ENCODE results near the gene SSTR3. TPM values are rescaled to one million over a fixed set of nuclear protein-coding genes. Genes with fewer than 3 reads are reported as not detected.

The SSTR3 gene
- total RNA-seq, 1 donor from 2014 or later, result 0.69 TPM

DNA sequence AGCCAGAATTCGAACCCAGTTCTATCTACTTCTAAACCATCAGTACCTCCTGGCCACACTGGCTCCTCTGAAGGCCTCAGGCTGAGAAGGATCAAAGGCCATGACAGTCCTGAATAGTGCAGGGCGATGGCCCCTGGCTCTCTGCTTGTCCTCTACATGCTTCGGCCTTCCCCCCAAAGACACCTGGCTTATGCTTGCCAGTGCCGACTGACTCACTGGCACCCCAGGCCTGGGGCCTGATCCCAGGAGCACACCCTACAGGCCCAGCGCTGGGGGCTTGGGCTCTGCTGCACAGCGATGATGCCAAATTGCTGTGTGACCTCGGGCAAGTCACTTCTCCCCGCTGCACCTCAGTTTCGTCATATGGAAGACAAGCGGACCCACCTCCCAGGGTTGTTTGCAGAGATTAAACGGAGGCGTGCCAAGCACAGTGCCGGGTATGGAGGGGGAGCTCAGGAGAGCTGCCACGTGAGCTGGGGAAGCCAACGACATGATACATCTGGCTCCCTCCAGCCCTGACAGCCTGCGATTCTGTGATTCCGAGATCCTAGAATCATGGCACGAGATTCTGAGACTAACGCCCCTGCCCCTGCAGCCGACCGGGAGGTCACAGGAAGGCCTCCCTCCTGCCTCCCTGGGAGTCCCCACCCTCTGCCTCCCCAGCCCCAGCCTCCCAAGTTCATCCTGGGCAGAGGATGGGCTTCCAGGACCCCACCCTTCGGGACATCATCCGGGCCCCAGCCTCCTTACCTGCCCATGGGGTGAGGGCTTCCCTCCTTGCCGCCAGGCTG, 1.0 kb downstream of the SSTR3 start:
- H3K4me3 Mint-ChIP-seq, result no peak overlapping the region
- no peak for DNase-seq (ENCODE audit: low spot score in 2 of 2, unreplicated experiment in 2 of 2)

DNA sequence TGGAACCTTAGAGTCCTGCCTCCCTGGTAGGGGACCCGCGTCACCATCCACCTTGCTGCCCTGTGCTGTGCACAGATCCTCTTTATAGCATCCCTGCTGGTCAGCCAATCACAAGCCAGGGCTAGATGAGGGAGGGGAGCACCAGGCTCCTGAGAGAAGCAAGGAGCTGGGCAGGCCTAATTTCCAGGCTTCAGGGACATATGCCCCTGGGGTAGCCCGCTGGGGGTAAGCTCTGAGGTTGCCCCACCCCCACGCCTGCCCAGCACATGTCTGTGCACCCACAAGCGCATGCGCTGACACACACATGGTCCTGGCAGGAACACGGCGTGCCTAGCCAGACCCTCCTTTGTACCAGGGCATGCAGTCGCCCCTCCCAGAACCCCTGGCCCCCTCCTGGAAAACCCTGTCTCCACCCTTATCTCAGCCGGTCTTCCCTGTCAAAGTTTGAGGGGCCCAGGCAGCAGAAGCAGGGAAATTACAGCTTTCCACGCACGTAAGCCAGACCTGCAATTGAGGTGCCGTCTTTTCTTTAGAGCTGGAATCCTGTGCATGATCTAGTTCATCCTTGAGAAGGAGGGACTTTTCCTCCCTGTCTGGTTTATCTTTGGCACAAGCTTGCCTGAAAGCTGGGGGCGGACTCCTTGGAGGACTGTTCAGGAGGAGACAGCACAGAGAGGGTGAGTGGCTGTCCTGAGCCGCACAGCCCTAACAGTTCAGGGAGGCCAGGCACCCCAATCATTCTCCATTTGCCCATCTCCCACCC, 2.1 kb downstream of the SSTR3 start:
- H3K27ac Mint-ChIP-seq, result peak overlapping the region; percentile 61

More for the DNA sequence above, 1.0 kb downstream of the SSTR3 start:
- Mint-ChIP-seq H3K4me1 (peaks cover 48% of the 10 kb centered on the region), H3K9me3 (no peaks in the 10 kb centered on the region), H3K27me3 (ENCODE audit: low read depth) (peaks cover 1% of the 10 kb centered on the region), H3K27ac (no peak overlapping the region), H3K36me3 (no peaks in the 10 kb centered on the region)
- TF ChIP-seq, protein P1, sequence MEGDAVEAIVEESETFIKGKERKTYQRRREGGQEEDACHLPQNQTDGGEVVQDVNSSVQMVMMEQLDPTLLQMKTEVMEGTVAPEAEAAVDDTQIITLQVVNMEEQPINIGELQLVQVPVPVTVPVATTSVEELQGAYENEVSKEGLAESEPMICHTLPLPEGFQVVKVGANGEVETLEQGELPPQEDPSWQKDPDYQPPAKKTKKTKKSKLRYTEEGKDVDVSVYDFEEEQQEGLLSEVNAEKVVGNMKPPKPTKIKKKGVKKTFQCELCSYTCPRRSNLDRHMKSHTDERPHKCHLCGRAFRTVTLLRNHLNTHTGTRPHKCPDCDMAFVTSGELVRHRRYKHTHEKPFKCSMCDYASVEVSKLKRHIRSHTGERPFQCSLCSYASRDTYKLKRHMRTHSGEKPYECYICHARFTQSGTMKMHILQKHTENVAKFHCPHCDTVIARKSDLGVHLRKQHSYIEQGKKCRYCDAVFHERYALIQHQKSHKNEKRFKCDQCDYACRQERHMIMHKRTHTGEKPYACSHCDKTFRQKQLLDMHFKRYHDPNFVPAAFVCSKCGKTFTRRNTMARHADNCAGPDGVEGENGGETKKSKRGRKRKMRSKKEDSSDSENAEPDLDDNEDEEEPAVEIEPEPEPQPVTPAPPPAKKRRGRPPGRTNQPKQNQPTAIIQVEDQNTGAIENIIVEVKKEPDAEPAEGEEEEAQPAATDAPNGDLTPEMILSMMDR (IDR thresholded peaks at IDR 0.05; ENCODE audit: unreplicated experiment), result no peak

DNA sequence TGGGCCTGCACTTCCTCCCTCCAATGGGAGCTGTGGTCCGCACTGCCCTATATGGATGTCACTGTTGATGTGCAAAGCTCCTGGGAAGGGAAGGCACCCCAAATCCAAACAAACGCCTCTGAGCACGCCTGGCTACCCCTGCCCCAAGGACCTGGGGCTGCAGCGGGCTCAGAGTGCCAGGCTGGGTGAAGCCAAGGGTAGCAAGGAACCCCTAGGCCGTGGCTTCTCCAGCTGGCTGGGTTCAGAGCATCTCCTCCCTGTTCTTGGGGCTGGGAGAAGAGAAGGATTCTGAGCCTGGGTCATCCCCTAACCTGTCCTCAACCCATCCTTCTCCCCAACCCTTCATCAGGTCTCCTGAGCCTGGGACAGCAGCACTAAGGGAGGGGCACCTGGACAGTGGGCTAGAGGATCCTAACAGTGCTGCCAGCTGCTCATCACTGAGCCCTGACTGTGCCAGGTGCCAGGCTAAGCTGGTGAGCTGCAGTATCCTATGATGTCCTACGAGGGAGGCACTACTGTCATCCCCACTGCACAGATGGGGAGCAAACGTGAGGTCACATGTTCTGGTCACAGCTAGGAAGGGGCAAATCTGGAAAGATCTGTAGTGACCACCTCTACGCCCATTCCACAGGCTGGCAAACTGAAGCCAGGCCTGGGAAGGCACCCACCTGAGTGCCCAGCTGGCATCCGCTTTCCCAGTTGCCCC, 3.0 kb downstream of the SSTR3 start:
- Mint-ChIP-seq H3K4me3 (no peak overlapping the region), H3K9me3 (no peaks in the 10 kb centered on the region), H3K4me1 (peaks cover 40% of the 10 kb centered on the region), H3K36me3 (no peaks in the 10 kb centered on the region), H3K27ac (peak overlapping the region; percentile 25), H3K27me3 (ENCODE audit: low read depth) (peaks cover 1% of the 10 kb centered on the region)
- DNase-seq (ENCODE audit: low spot score in 2 of 2, unreplicated experiment in 2 of 2), result no peak
- TF ChIP-seq, protein P1 (IDR thresholded peaks at IDR 0.05; ENCODE audit: unreplicated experiment), result no peak

More for the DNA sequence above, 2.1 kb downstream of the SSTR3 start:
- Mint-ChIP-seq H3K4me3 (no peak overlapping the region), H3K4me1 (peaks cover 48% of the 10 kb centered on the region), H3K9me3 (no peaks in the 10 kb centered on the region), H3K27me3 (ENCODE audit: low read depth) (peaks cover 1% of the 10 kb centered on the region), H3K36me3 (no peaks in the 10 kb centered on the region)
- TF ChIP-seq, protein P1 (IDR thresholded peaks at IDR 0.05; ENCODE audit: unreplicated experiment), result no peak
- DNase-seq (ENCODE audit: low spot score in 2 of 2, unreplicated experiment in 2 of 2), result no peak

DNA sequence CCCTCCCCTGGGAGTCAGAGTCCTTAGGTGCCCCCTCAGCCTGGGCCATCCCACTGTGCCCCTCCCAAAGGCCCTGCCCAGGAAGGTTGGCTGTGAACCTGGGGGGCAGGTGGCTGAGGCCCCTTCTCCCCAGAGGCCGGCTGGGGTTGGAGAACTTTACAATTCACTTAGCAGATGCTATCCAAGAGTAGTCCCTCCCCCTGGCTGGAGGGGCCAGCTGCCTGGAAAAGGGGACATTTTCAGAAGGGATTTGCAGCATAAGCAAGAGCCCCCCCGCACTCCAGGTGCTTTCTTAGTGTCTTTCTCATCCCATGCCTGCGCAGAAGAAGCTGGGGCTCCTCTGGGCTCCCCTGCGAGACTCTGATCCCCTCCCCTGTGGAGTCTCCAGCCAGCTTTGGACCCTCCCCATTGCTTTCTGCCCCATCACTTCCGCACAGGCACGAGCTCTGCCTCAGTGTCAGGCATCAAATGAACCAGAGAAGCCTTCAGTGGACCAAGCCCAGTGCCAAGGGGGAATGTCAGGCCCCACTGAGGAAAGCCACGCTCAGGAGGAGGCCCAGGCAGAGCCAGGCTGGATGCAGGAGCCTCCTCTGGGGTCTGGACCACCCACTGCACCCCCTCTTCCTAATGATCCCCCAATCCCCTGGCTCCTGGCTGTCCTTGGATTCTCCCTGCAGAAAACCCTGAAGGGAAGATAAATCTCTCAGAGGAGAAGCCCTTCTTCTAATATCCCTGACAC, 3.7 kb downstream of the SSTR3 start:
- H3K27ac Mint-ChIP-seq, result peak overlapping the region; percentile 59

More for the DNA sequence above, 3.7 kb downstream of the SSTR3 start:
- Mint-ChIP-seq H3K4me3 (no peak overlapping the region), H3K9me3 (no peaks in the 10 kb centered on the region), H3K36me3 (no peaks in the 10 kb centered on the region), H3K4me1 (peaks cover 33% of the 10 kb centered on the region), H3K27me3 (ENCODE audit: low read depth) (peaks cover 1% of the 10 kb centered on the region)
- no peak for DNase-seq (ENCODE audit: low spot score in 2 of 2, unreplicated experiment in 2 of 2)
- TF ChIP-seq, protein P1 (IDR thresholded peaks at IDR 0.05; ENCODE audit: unreplicated experiment), result no peak
